Activated T-cell treated with anti-CD3 and anti-CD28 coated beads for 1 hour (primary cell): ENCODE measurements around the gene SIRT3.
"Not testable (repeated sequence)": the region's sequence is repeated elsewhere in the genome, so short reads cannot be mapped to it uniquely, and the experiment has no call there.

Experiments used
- DNase-seq: peaks from one replicate; pipeline ENCODE4 v3.0.0-alpha.2; 2020; ENCODE audit warnings: low read depth

The SIRT3 gene

DNA sequence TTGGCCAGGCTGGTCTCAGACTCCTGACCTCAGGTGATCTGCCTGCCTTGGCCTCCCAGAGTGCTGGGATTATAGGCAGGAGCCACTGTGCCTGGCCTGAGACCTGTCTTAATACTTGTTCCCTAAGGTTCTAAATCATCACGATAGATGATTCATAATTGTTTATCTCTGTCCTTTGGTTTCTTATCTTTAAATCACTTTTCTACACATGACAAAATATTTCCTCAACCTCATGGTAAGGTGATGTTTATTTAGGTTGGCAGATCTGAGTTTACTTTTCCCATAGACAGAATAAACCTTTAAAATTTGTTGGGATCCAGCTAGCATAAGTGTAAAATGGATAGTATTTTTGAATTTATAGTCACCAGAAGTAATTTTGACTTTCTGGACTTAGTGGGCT lies 4.2 kb upstream of the SIRT3 start:
- DNase-seq = no peak

DNA sequence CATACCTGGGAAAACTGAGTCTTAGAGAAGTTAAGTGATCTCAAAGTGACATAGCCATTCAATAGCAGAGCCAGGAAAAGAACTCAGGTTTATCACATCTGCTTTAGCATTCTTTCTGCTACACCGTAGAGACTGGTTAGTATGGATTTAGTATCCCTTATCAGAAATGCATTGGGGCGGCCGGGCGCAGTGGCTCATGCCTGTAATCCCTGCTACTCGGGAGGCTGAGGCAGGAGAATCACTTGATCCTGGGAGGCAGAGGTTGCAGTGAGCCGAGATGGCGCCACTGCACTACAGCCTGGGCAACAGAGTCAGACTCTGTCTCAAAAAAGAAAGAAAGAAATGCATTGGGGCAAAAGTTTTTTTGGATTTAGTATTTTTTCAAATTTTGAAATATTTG lies 2.2 kb upstream of the SIRT3 start:
- not testable (repeated sequence) for DNase-seq

DNA sequence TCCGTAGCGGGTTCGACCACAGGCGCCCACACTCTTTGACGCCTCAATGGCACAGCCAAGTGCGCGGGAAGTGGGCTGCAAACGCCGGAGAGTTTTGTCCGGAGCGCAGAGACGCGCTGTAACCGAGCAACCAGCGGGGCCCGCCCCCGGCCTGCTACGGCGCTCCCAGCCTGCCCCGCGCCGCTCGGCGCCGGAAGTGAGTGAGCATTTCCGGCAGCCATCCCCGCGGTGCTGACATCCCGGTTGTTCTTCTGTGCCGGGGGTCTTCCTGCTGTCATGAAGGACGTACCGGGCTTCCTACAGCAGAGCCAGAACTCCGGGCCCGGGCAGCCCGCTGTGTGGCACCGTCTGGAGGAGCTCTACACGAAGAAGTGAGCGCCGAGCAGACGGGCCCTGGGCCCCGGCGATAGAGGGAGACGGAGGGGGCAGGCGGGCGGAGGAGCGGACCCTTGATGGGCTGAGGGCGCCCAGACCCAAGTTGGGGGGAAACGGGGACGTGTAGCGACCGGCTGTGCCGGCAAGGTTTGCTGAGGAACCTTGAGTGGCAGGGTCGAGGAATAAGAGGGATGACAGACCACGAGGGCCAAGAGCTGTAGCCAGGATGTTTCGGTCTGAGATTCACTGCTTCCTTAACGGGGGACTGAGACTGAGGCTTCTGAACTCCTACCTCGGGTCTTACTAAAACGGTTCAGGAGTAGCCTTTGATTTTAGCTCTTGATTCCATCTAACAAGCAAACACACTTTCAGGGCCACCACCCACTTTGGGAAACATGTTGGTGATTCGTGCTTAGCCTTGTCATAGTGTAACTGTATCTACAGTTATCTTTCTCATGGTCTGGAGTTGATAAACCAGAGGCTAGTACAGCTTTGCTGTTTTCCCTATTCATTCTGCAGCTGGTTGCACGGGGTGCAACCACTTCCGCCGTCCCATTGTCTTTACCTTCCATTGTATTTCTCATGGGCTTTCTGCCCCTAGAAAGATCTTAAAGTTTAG lies 929 bp upstream of the SIRT3 start, which contains the start of gene PSMD13:
TSS of gene PSMD13 (plus strand) at position 203 of the 994 bp plus-strand sequence. CDS start at position 277, 74 bp downstream.
- DNase-seq = peak; percentile 76

DNA sequence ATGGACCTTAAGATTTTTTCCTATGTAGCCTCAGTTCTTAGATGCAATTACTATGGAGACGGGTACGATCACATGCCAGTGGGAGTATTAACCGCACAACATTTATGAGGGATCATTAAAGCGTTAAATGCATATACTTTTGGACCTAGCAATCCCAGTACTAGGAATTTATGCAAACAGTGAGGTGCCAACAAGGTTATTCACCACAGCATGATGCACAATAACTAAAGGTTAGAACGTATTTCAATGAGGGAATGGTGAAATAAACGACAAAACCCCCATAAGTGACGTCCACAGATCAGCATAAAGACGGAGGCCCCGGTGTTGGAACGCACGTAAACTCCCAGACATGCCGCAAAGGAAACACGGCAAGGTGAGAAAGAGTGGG lies 539 bp downstream of the SIRT3 start:
- no peak for DNase-seq

- DNase-seq = no peak
Observed at GRCh38 chr11:235180-235579, 962 bp downstream of the SIRT3 start.

DNA sequence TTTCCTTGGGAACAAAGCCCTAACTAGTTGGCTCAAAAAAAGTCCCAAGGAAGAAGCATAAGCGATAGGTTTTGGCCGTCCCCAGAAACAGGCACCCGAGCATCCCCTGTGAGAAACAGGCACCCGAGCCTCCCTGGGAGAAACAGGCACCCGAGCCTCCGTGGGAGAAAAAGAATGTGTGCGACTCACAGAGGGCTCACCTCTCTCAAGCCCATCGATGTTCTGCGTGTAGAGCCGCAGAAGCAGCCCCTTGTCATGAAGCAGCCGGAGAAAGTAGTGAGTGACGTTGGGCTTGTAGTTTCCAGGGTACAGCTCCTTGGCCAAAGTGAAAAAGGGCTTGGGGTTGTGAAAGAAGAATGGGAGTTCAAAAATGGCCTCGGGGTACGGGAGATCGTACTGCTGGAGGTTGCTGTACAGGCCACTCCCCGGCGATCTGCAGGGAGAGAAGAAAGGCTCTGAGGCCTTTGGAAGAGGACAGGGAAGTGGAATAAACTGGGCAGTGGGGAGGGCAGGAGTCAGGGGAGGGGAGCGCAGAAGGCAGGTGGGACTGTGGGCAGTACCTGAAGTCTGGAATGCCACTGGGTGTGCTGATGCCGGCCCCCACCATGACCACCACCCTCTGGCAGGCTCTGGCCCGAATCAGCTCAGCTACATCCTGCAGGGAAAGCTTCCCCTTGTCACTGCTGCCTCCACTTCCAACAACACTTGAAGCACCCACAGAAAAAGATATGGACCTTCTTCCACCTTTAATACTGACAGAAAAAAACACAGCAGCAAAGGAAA lies 3.2 kb downstream of the SIRT3 start:
- DNase-seq = no peak

GRCh38 chr11:230431-230830 lies 5.7 kb downstream of the SIRT3 start:
- no peak for DNase-seq

DNA sequence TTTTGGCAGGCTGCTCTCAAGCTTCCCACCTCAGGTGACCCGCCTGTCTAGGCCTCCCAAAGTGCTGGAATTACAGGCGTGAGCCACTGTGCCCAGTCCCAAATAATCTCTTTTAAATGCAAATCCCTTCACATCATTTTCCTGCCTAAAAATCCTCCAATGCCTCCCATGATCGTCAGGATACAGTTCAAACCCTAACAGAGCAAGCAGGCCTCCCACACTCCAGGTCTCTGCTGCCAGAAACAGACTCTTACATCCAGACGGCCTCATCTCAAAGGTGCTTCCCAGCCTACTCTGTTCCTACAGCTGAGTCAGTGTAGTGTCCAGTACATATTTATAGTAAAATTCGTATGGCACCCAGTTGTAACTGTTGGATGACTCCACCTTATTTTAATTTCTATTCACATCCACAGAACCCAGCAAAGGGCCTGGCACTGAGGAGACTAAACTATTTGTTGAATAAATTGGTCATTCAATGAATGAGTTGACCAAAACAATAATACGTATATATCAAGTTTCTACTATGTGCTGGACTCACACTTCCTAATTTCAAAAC lies 8.2 kb downstream of the SIRT3 start:
- DNase-seq = no peak

DNA sequence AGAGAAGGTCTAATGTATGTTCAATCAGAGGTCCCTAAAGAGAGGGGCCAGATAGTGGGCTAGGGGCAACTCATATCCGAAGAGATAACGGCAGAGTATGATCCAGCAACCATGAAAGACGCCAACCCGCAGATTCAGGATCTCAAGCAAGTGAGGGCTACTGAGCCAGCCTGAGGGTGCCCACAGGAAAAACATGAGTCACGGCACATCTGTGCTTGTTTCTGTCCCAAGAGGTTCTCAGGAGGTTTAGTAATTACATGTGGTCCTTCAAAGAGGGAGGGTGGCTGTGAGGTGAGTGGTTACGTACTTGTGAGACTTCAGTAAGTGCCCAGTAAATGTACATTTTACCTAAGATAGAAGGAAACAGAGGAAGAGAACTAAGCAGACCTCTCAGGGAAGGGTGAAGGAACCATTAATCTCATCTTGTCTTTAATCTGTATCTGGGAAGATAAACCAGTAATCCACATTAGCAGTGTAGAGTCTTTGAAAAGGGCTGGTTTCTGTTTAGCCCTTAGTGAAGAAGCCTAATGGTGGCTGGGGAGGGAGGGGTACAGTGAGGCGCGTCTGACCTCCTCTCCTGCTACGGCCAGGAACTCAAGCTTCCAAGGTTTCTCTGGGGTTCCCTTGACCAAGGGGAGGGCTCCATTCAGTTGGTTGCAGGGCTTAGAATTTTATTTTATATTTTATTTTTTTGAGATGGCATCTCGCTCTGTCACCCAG lies 10.2 kb downstream of the SIRT3 start:
- DNase-seq = no peak

DNA sequence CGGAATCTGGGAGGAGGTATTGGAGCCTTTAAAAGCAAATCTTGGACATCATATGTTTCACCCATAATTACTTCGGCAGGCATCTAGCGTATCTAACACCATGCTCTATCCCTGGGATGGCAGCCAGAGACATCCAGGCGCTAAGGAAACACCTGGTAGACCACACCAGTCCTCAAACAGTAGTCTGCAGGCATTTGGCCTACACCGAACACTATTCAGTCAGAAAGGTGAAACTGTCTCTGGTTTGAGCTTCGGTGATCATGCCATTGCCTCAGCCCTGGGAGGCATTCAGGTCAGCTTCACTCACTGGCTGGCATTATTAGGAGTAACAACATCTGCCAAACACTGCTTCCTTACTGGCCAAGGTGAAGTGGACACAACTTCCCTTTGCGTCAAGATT lies 11.7 kb downstream of the SIRT3 start:
- no peak for DNase-seq

- no peak for DNase-seq
Observed at GRCh38 chr11:223884-224283, 12.3 kb downstream of the SIRT3 start.

DNA sequence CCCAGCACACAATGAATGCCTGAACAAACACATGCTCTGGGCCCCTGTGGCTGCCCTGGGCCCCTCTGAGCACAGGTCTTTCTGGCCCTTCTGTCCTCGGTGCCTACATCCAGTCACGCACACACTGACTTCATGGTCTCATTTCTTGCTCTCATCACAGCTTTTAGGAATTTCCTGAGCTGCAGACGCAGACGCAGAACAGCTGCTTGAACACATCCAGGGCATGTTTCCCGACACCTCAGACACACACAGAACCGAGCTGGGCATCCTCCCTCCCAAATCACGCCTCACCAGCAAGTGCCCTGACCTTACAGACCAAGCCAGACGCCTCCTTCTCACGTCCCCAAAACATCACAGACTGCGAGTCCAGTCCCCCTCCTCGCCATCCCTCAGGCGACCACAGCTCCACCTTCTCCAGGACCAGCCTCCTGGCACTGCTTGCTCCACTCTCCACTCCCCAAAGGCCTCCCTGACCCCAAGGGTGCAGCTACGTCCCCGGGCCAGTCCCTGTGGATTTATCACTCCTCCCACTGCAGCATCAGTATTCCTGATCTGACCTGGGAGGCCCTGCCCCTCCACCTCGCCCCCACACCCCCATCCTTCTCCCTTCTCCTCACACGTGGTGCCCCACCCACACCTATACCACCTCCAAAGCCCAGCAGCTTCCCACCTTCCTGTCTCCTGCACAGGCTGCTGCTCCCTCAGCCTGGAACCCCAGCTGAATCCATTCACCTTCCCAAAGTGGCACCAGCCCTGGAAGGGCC lies 12.9 kb downstream of the SIRT3 start:
- DNase-seq = no peak

- no peak for DNase-seq
Observed at GRCh38 chr11:221998-222789, 13.9 kb downstream of the SIRT3 start.

- DNase-seq = no peak
Observed at GRCh38 chr11:221539-221938, 14.6 kb downstream of the SIRT3 start.

- DNase-seq = not testable (repeated sequence)
Observed at GRCh38 chr11:220641-221215, 15.4 kb downstream of the SIRT3 start.

- no peak for DNase-seq
Observed at GRCh38 chr11:218815-219593, 17.1 kb downstream of the SIRT3 start.

DNA sequence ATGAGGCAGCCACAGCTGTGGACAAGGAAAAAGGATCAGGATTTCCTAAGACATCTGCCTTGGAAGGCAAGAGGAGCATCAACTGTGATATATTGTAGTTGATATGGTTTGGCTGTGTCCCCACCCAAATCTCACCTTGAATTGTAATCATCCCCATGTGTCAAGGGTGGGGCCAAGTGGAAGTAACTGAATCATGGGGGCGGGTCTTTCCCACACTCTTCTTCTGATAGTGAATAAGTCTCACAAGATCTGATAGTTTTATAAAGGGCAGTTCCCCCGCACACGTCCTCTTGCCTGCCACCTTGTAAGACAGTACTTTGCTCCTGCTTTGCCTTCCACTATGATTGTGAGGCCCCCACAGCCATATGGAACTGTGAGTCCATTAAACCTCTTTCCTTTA lies 18.4 kb downstream of the SIRT3 start:
- DNase-seq = no peak

DNA sequence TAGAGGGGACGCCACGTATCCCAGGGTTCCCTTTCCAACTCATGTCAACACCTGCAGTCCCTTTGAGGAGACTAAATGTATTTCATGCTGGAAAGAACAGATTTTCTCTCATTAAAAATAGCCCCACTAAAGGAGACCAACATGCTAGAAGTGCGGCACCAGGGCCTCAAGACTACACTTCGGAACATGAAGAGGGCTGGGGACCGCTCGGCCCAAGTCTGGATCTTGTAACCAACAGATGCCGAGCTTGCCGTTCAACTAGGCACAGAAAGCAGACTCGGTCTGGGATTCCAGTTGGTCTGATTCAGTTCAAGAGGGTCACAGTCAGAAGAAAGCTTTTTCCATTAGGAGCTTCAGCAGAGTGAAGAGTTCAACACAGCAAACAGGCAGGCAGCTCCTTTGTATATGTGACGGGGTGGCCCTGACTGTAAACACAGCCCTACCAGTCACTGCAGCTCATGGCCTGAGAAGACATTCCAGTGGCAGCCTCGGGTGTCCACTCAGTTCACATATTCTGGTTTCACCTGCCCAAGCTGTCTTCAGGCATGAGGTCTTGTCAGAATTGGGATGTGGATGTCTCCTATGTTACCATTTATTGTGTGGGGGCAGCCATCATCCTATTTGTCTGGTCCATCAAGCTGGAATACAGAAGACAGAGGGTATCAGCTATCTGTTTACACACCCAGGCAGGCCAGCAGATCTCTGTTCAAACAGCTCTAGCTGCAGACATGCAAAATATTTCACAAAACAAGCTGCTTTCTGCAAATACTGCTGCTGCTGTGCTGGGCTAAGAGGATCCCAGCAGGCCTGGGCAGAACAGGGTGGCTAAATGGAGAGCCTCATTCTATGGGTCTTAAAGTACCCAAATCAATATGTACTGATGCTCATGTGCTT lies 19.8 kb downstream of the SIRT3 start:
- DNase-seq = no peak
